Calu3 (cell line): ENCODE data around the gene BTLA. TPM values are rescaled to one million over a fixed set of nuclear protein-coding genes. Genes with fewer than 3 reads are reported as not detected.
"Not testable (repeated sequence)": the region's sequence is repeated elsewhere in the genome, so short reads cannot be mapped to it uniquely, and the experiment has no call there.

ENCODE experiments used
- BruUV-seq: library from RNA; stranded (reverse); fragments of 400-500 nt; replicated peaks from 2 replicates; lab custom pipeline; 2021; lab: Mats Ljungman, UMichigan
- CTCF ChIA-PET: fragments of 300-600 bp; sonication (Branson Sonifier 250); formaldehyde crosslinking; loops from one replicate; lab custom pipeline; 2022; ENCODE audit warnings: antibody characterized with exemption; lab: Charles Lee
- DNase-seq: peaks from one replicate; pipeline ENCODE4 v3.0.0; 2022
- H3K27ac Mint-ChIP-seq: one replicate; pipeline ENCODE4 v1.8.0; 2022; ENCODE audit warnings: mixed read lengths; ENCODE audit not compliant: unreplicated experiment
- H3K27me3 Mint-ChIP-seq: one replicate; pipeline ENCODE4 v1.8.0; 2022; ENCODE audit warnings: mixed read lengths; ENCODE audit not compliant: unreplicated experiment
- H3K36me3 Mint-ChIP-seq: one replicate; pipeline ENCODE4 v1.8.0; 2022; ENCODE audit warnings: mild to moderate bottlenecking, moderate library complexity, mixed read lengths; ENCODE audit not compliant: insufficient read depth, unreplicated experiment
- H3K4me1 Mint-ChIP-seq: one replicate; pipeline ENCODE4 v1.8.0; 2022; ENCODE audit warnings: mild to moderate bottlenecking, low read depth, mixed read lengths; ENCODE audit not compliant: unreplicated experiment
- H3K4me3 Mint-ChIP-seq: one replicate; pipeline ENCODE4 v1.8.0; 2022; ENCODE audit warnings: mild to moderate bottlenecking, low read depth, moderate library complexity, mixed read lengths; ENCODE audit not compliant: unreplicated experiment
- H3K9me3 Mint-ChIP-seq: one replicate; pipeline ENCODE4 v1.8.0; 2022; ENCODE audit warnings: low read depth, mixed read lengths; ENCODE audit not compliant: unreplicated experiment
- intact Hi-C: fragments of 100-400 bp; cut with micrococcal nuclease; formaldehyde crosslinking; loops from one replicate; pipeline ENCODE4 v1.10.0; 2022; ENCODE audit not compliant: unreplicated experiment
- total RNA-seq: library from RNA; stranded (reverse); gene quantifications from 2 replicates; pipeline ENCODE4 v1.2.3, GENCODE V29; 2022
- TF ChIP-seq, protein P1 (sequence below): fragments of 200-600 bp; IDR thresholded peaks from one replicate; pipeline ENCODE4 v1.8.0; 2022; ENCODE audit warnings: antibody characterized with exemption; ENCODE audit not compliant: unreplicated experiment

BTLA gene
- total RNA-seq, 1 experiment from 2014 or later: not detected

GRCh38 chr3:112467539-112467938 lies 31.7 kb downstream of the BTLA start:
- no peak for DNase-seq
- H3K36me3 Mint-ChIP-seq: no peaks in the 10 kb centered on the region
- intact Hi-C loops: no loop called here
- no peak overlapping the region for H3K27ac Mint-ChIP-seq
- CTCF ChIA-PET: no interaction called here
- no peaks in the 10 kb centered on the region for H3K4me1 Mint-ChIP-seq
- H3K4me3 Mint-ChIP-seq: no peak overlapping the region
- no TSS peak for BruUV-seq
- H3K9me3 Mint-ChIP-seq: no peaks in the 10 kb centered on the region
- H3K27me3 Mint-ChIP-seq: no peaks in the 10 kb centered on the region
- TF ChIP-seq, protein P1, sequence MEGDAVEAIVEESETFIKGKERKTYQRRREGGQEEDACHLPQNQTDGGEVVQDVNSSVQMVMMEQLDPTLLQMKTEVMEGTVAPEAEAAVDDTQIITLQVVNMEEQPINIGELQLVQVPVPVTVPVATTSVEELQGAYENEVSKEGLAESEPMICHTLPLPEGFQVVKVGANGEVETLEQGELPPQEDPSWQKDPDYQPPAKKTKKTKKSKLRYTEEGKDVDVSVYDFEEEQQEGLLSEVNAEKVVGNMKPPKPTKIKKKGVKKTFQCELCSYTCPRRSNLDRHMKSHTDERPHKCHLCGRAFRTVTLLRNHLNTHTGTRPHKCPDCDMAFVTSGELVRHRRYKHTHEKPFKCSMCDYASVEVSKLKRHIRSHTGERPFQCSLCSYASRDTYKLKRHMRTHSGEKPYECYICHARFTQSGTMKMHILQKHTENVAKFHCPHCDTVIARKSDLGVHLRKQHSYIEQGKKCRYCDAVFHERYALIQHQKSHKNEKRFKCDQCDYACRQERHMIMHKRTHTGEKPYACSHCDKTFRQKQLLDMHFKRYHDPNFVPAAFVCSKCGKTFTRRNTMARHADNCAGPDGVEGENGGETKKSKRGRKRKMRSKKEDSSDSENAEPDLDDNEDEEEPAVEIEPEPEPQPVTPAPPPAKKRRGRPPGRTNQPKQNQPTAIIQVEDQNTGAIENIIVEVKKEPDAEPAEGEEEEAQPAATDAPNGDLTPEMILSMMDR: no peak

DNA sequence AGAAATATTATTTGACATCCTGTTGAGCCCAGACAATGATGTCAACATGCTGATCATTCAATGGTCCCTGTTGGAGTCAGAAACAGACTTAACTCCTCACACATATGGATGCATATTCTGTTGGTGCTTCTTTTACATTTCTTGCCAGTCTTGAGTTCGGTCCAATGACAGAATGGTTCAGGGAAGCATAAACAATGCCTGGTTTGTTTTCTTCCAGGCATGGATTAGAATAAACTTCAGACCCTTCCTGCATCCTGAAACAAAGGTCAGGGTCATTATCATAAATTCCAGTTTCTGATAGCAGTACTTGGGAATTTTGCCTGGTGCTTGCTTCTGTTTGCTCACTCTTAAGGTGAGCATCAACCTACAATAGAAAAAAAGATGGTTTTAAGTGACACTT lies 33.3 kb downstream of the BTLA start:
- TF ChIP-seq, protein P1: no peak
- CTCF ChIA-PET: no interaction called here
- Mint-ChIP-seq H3K4me3 (no peak overlapping the region), H3K4me1 (peaks cover 4% of the 10 kb centered on the region), H3K27me3 (no peaks in the 10 kb centered on the region), H3K27ac (no peak overlapping the region), H3K9me3 (no peaks in the 10 kb centered on the region), H3K36me3 (no peaks in the 10 kb centered on the region)
- BruUV-seq: no TSS peak
- DNase-seq: no peak
- intact Hi-C loops: no loop called here

GRCh38 chr3:112464264-112464663 lies 35.0 kb downstream of the BTLA start:
- CTCF ChIA-PET: no interaction called here
- H3K9me3 Mint-ChIP-seq: no peaks in the 10 kb centered on the region
- no TSS peak for BruUV-seq
- DNase-seq: no peak
- no peak overlapping the region for H3K27ac Mint-ChIP-seq
- no peaks in the 10 kb centered on the region for H3K36me3 Mint-ChIP-seq
- peaks cover 8% of the 10 kb centered on the region for H3K4me1 Mint-ChIP-seq
- intact Hi-C loops: no loop called here
- H3K27me3 Mint-ChIP-seq: no peaks in the 10 kb centered on the region
- no peak overlapping the region for H3K4me3 Mint-ChIP-seq
- TF ChIP-seq, protein P1: no peak

- TF ChIP-seq, protein P1: no peak
- H3K9me3 Mint-ChIP-seq: no peaks in the 10 kb centered on the region
- H3K27me3 Mint-ChIP-seq: no peaks in the 10 kb centered on the region
- no peak overlapping the region for H3K4me3 Mint-ChIP-seq
- H3K36me3 Mint-ChIP-seq: no peaks in the 10 kb centered on the region
- no peak for DNase-seq
- H3K27ac Mint-ChIP-seq: no peak overlapping the region
- CTCF ChIA-PET: no interaction called here
- BruUV-seq: no TSS peak
- intact Hi-C loops: no loop called here
- H3K4me1 Mint-ChIP-seq: peaks cover 8% of the 10 kb centered on the region
Measured at GRCh38 chr3:112463250-112463649, 36.0 kb downstream of the BTLA start.

DNA sequence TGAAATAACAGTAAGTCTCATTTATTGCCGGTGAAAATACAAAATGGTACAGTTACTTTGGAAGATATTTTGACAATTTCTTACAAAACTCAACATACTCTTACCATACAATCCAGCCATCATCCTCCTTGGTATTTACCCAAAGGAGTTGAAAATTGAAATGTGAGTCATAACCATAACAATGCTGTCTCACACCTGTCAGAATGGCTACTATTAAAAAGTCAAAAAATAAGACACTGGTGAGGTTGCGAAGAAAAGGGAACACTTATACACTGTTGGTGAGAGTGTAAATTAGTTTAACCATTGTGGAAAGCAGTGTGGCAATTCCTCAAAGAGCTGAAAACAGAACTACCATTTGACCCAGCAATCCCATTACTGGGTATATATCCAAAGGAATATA lies 37.5 kb downstream of the BTLA start:
- H3K27me3 Mint-ChIP-seq, BruUV-seq, intact Hi-C loops, H3K4me3 Mint-ChIP-seq, H3K4me1 Mint-ChIP-seq, DNase-seq, H3K9me3 Mint-ChIP-seq, H3K27ac Mint-ChIP-seq, H3K36me3 Mint-ChIP-seq, CTCF ChIA-PET: not testable (repeated sequence)
